SHP77 (cell line): ENCODE results near the gene RER1.

Experiments
- DNase-seq, 2 experiments: peaks; one replicate each; lab custom pipeline; 2025; lab: John Stamatoyannopoulos, UW

Gene RER1

GRCh38 chr1:2391041-2391930 lies at the start of gene RER1, which contains the start of gene MORN1:
RER1 (plus strand) TSS chr1:2391841; CDS start chr1:2395791, 3,950 bp downstream.
MORN1 (minus strand) TSS chr1:2391554; CDS start chr1:2391533, 21 bp downstream.
- DNase-seq: peak; percentile 98

GRCh38 chr1:2342384-2343022 lies 49.1 kb upstream of the RER1 start:
- no peak for DNase-seq

- no peak for DNase-seq
These were observed 48.4 kb upstream of the RER1 start for GRCh38 chr1:2343023-2343935.

GRCh38 chr1:2344121-2344681 lies 47.4 kb upstream of the RER1 start:
- no peak for DNase-seq

- DNase-seq: no peak
These were observed 46.8 kb upstream of the RER1 start for GRCh38 chr1:2344744-2345296.

- no peak for DNase-seq
These were observed 46.2 kb upstream of the RER1 start for GRCh38 chr1:2345297-2346075.

GRCh38 chr1:2346691-2347408 lies 44.8 kb upstream of the RER1 start:
- no peak for DNase-seq

GRCh38 chr1:2347409-2347785 lies 44.2 kb upstream of the RER1 start:
- no peak for DNase-seq

- no peak for DNase-seq
These were observed 43.7 kb upstream of the RER1 start for GRCh38 chr1:2347896-2348295.

GRCh38 chr1:2348346-2349325 lies 43.0 kb upstream of the RER1 start:
- no peak for DNase-seq

- DNase-seq: no peak
These were observed 41.8 kb upstream of the RER1 start for GRCh38 chr1:2349806-2350205.

GRCh38 chr1:2350501-2350900 lies 41.1 kb upstream of the RER1 start:
- DNase-seq: no peak

- no peak for DNase-seq
These were observed 40.6 kb upstream of the RER1 start for GRCh38 chr1:2350911-2351655.

GRCh38 chr1:2351723-2352122 lies 39.9 kb upstream of the RER1 start:
- no peak for DNase-seq

- no peak for DNase-seq
These were observed 39.2 kb upstream of the RER1 start for GRCh38 chr1:2352341-2352896.

- DNase-seq: no peak
These were observed 38.6 kb upstream of the RER1 start for GRCh38 chr1:2352897-2353550.
